ENCODE data around the gene GFRA1.

The GFRA1 gene

GRCh38 chr10:116098411-116099022 is 174.5 kb downstream of the GFRA1 start:
- no peak for DNase-seq

GRCh38 chr10:116097239-116097784 is 175.7 kb downstream of the GFRA1 start:
- DNase-seq = no peak

GRCh38 chr10:116096526-116096925 is 176.5 kb downstream of the GFRA1 start:
- DNase-seq = no peak

GRCh38 chr10:116094356-116094755 is 178.7 kb downstream of the GFRA1 start:
- DNase-seq = no peak

GRCh38 chr10:116093031-116093430 is 180.0 kb downstream of the GFRA1 start:
- DNase-seq = no peak

- DNase-seq = no peak
Measured at GRCh38 chr10:116088985-116089384, 184.0 kb downstream of the GFRA1 start.

- DNase-seq = no peak
Measured at GRCh38 chr10:116085323-116085722, 187.7 kb downstream of the GFRA1 start.

GRCh38 chr10:116084161-116084560 is 188.8 kb downstream of the GFRA1 start:
- DNase-seq = no peak

- no peak for DNase-seq
Measured at GRCh38 chr10:116083226-116083762, 189.7 kb downstream of the GFRA1 start.

- DNase-seq = no peak
Measured at GRCh38 chr10:116082762-116083161, 190.2 kb downstream of the GFRA1 start.

GRCh38 chr10:116082206-116082605 is 190.8 kb downstream of the GFRA1 start:
- DNase-seq = no peak

- DNase-seq = no peak
Measured at GRCh38 chr10:116080553-116080952, 192.5 kb downstream of the GFRA1 start.

- no peak for DNase-seq
Measured at GRCh38 chr10:116079355-116079754, 193.7 kb downstream of the GFRA1 start.

- DNase-seq = no peak
Measured at GRCh38 chr10:116076621-116077020, 196.4 kb downstream of the GFRA1 start.

GRCh38 chr10:116073510-116073909 is 199.5 kb downstream of the GFRA1 start:
- no peak for DNase-seq

GRCh38 chr10:116073001-116073400 is 200.0 kb downstream of the GFRA1 start:
- DNase-seq = no peak

GRCh38 chr10:116071453-116072148 is 201.4 kb downstream of the GFRA1 start:
- DNase-seq = no peak

GRCh38 chr10:116070743-116071320 is 202.2 kb downstream of the GFRA1 start:
- no peak for DNase-seq

GRCh38 chr10:116069856-116070255 is 203.2 kb downstream of the GFRA1 start:
- DNase-seq = no peak

- DNase-seq = no peak
Measured at GRCh38 chr10:116067825-116068224, 205.2 kb downstream of the GFRA1 start.

- DNase-seq = no peak
Measured at GRCh38 chr10:116063107-116063506, 209.9 kb downstream of the GFRA1 start.

- DNase-seq = no peak
Measured at GRCh38 chr10:116060864-116061263, 212.1 kb downstream of the GFRA1 start.

- DNase-seq = no peak
Measured at GRCh38 chr10:116059320-116059719, 213.7 kb downstream of the GFRA1 start.
